KBM-7 (cell line): ENCODE data around the gene ZFHX3.

Experiments used
- DNase-seq: peaks from one replicate; pipeline ENCODE4 v3.0.0-alpha.2; 2015
- in situ Hi-C: fragments of 300-500 bp; cut with MboI; formaldehyde crosslinking; loops from 2 replicates; pipeline ENCODE4 v1.14.3; 2020; ENCODE audit warnings: low sequenced_read_pairs, low pct_unique_long_range_greater_than_20kb, mixed read lengths

The ZFHX3 gene

GRCh38 chr16:72833482-72833881, 214.4 kb downstream of the ZFHX3 start:
- DNase-seq = no peak
- in situ Hi-C loops = loop anchor here (25.0 kb wide), 1 partner anchor 354 kb away; no protein-coding TSS in a partner anchor

GRCh38 chr16:72832621-72833248, 215.2 kb downstream of the ZFHX3 start:
- in situ Hi-C loops = loop anchor here (25.0 kb wide), 1 partner anchor 355 kb away; no protein-coding TSS in a partner anchor
- peak; percentile 77 for DNase-seq

- no peak for DNase-seq
- in situ Hi-C loops = loop anchor here (25.0 kb wide), 1 partner anchor 357 kb away; no protein-coding TSS in a partner anchor
Observed at GRCh38 chr16:72829846-72830775, 217.8 kb downstream of the ZFHX3 start.

- in situ Hi-C loops = loop anchor here (25.0 kb wide), 1 partner anchor 359 kb away; no protein-coding TSS in a partner anchor
- DNase-seq = no peak
Observed at GRCh38 chr16:72827866-72828265, 220.1 kb downstream of the ZFHX3 start.

GRCh38 chr16:72825912-72826621, 221.9 kb downstream of the ZFHX3 start:
- no peak for DNase-seq
- in situ Hi-C loops = loop anchor here (25.0 kb wide), 1 partner anchor 361 kb away; no protein-coding TSS in a partner anchor

GRCh38 chr16:72824761-72825160, 223.2 kb downstream of the ZFHX3 start:
- DNase-seq = no peak
- in situ Hi-C loops = loop anchor here (25.0 kb wide), 1 partner anchor 363 kb away; no protein-coding TSS in a partner anchor

- DNase-seq = no peak
- in situ Hi-C loops = no loop called here
Observed at GRCh38 chr16:72824027-72824426, 223.9 kb downstream of the ZFHX3 start.

GRCh38 chr16:72821185-72821950, 226.6 kb downstream of the ZFHX3 start:
- in situ Hi-C loops = no loop called here
- DNase-seq = no peak

- DNase-seq = no peak
- in situ Hi-C loops = no loop called here
Observed at GRCh38 chr16:72819345-72819744, 228.6 kb downstream of the ZFHX3 start.

GRCh38 chr16:72818236-72818845, 229.6 kb downstream of the ZFHX3 start:
- DNase-seq = peak; percentile 18
- in situ Hi-C loops = no loop called here

- in situ Hi-C loops = no loop called here
- DNase-seq = no peak
Observed at GRCh38 chr16:72815348-72816318, 232.3 kb downstream of the ZFHX3 start.

GRCh38 chr16:72814226-72814625, 233.7 kb downstream of the ZFHX3 start:
- DNase-seq = no peak
- in situ Hi-C loops = no loop called here

GRCh38 chr16:72812672-72813071, 235.3 kb downstream of the ZFHX3 start:
- no peak for DNase-seq
- in situ Hi-C loops = no loop called here

GRCh38 chr16:72811876-72812275, 236.1 kb downstream of the ZFHX3 start:
- DNase-seq = no peak
- in situ Hi-C loops = no loop called here

- in situ Hi-C loops = no loop called here
- no peak for DNase-seq
Observed at GRCh38 chr16:72811188-72811720, 236.7 kb downstream of the ZFHX3 start.

GRCh38 chr16:72810480-72810879, 237.4 kb downstream of the ZFHX3 start:
- in situ Hi-C loops = no loop called here
- no peak for DNase-seq

GRCh38 chr16:72809446-72809845, 238.5 kb downstream of the ZFHX3 start:
- no peak for DNase-seq
- in situ Hi-C loops = no loop called here
